Hepatocyte (in vitro differentiated cells): ENCODE data around the gene SPATA12.

Experiments used
- CTCF ChIP-seq: fragments of 200-600 bp; sonication (generic); IDR thresholded peaks from 2 replicates; pipeline ENCODE4 v1.5.1; 2016; ENCODE audit warnings: antibody characterized with exemption, mild to moderate bottlenecking; ENCODE audit not compliant: poor library complexity
- EZH2phosphoT487 ChIP-seq: fragments of 200-600 bp; sonication (generic); IDR thresholded peaks from one replicate; pipeline ENCODE4 v1.6.1; 2018; ENCODE audit warnings: antibody characterized with exemption, mild to moderate bottlenecking, low read depth, moderate library complexity; ENCODE audit not compliant: unreplicated experiment, severe bottlenecking

DNA sequence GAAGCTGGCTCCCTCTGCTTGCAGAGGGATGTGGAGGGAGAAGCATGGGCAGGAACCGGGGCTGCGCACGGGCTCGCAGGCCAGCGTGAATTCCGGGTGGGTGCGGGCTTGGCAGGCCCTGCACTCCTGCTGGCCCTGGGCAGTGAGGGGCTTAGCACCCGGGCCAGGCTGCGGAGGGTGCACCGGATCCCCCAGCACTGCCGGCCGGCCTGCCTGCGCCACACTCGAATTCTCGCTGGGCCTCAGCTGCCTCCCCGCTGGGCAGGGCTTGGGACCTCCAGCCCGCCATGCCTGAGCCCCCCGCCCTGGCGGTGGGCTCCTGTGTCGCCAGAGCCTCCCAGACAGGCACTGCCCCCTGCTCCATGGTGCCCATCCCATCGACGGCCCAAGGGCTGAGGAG lies 47.6 kb upstream of the SPATA12 start:
- TF ChIP-seq CTCF: no peak
- TF ChIP-seq EZH2phosphoT487: no peak
